Astrocyte of the hippocampus (primary cell): ENCODE measurements around the gene TBC1D13.
"Not testable (repeated sequence)": the region's sequence is repeated elsewhere in the genome, so short reads cannot be mapped to it uniquely, and the experiment has no call there.

Source experiments
- DNase-seq: peaks from one replicate; pipeline ENCODE4 v3.0.0; 2011; ENCODE audit warnings: low read depth, low spot score

Gene TBC1D13

GRCh38 chr9:128845186-128845931, 58.3 kb downstream of the TBC1D13 start:
- no peak for DNase-seq

GRCh38 chr9:128846680-128847030, 59.6 kb downstream of the TBC1D13 start:
- DNase-seq = no peak

- no peak for DNase-seq
These were observed 60.8 kb downstream of the TBC1D13 start for GRCh38 chr9:128847803-128848202.

GRCh38 chr9:128851024-128851423, 64.0 kb downstream of the TBC1D13 start:
- not testable (repeated sequence) for DNase-seq

GRCh38 chr9:128851779-128852600, 64.9 kb downstream of the TBC1D13 start:
- DNase-seq = peak; percentile 46

- not testable (repeated sequence) for DNase-seq
These were observed 65.6 kb downstream of the TBC1D13 start for GRCh38 chr9:128852646-128853045.

GRCh38 chr9:128854454-128854853, 67.4 kb downstream of the TBC1D13 start:
- DNase-seq = not testable (repeated sequence)

- DNase-seq = not testable (repeated sequence)
These were observed 71.4 kb downstream of the TBC1D13 start for GRCh38 chr9:128858476-128858875.
